ENCODE results near the gene CTTNBP2NL.

CTTNBP2NL gene, protein sequence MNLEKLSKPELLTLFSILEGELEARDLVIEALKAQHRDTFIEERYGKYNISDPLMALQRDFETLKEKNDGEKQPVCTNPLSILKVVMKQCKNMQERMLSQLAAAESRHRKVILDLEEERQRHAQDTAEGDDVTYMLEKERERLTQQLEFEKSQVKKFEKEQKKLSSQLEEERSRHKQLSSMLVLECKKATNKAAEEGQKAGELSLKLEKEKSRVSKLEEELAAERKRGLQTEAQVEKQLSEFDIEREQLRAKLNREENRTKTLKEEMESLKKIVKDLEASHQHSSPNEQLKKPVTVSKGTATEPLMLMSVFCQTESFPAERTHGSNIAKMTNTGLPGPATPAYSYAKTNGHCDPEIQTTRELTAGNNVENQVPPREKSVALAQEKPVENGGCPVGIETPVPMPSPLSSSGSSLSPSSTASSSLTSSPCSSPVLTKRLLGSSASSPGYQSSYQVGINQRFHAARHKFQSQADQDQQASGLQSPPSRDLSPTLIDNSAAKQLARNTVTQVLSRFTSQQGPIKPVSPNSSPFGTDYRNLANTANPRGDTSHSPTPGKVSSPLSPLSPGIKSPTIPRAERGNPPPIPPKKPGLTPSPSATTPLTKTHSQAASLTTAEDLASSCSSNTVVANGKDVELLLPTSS

DNA sequence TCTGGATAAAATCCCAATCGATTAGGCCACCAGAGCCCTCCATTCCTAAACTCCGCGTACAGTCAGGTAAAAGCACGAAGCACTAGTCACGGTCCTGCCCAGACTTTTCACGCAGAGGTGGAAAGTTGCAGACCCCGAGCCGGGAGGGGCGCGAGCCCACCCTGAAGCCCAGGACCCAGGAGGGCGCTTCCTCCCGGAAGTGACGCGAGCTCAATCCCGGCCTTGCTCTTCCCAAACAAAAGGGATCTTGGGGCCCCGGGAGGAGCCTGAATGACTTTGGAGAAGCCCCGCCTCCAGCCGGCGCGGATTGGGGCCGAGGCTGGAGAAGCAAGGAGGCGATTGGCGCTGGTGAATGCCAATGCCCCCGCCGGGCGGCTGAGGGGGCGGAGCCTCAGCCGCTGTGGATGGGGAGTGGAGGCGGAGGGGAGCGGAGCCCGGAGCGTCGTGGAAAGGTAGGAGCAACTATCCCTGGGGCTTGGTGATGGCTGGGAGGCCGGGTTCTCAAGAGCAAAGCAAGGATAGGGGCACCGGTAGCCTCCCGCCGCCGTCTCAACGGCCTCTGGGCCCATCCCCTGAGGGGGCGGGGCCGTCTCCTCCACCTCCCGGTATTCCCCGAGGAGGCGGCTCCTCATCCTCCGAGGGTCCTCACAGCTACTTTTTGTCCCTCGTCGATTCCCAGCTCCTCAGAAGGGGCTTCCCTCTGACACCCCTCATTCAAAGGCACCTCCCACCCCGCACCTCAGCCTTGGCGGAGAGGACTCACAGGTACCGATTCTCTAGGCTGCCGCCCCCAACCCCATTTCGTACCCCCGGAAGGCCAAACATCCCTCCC is at the start of gene CTTNBP2NL:
CTTNBP2NL (plus strand) TSS at position 394 of the 832 bp plus-strand sequence. CDS start 19,952 bp downstream, outside the sequence.
- TF ChIP-seq, protein P1, sequence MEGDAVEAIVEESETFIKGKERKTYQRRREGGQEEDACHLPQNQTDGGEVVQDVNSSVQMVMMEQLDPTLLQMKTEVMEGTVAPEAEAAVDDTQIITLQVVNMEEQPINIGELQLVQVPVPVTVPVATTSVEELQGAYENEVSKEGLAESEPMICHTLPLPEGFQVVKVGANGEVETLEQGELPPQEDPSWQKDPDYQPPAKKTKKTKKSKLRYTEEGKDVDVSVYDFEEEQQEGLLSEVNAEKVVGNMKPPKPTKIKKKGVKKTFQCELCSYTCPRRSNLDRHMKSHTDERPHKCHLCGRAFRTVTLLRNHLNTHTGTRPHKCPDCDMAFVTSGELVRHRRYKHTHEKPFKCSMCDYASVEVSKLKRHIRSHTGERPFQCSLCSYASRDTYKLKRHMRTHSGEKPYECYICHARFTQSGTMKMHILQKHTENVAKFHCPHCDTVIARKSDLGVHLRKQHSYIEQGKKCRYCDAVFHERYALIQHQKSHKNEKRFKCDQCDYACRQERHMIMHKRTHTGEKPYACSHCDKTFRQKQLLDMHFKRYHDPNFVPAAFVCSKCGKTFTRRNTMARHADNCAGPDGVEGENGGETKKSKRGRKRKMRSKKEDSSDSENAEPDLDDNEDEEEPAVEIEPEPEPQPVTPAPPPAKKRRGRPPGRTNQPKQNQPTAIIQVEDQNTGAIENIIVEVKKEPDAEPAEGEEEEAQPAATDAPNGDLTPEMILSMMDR (conservative IDR thresholded peaks at IDR 0.05) = no peak
- H3K27ac ChIP-seq = peak within 1 kb of the TSS; percentile 87

DNA sequence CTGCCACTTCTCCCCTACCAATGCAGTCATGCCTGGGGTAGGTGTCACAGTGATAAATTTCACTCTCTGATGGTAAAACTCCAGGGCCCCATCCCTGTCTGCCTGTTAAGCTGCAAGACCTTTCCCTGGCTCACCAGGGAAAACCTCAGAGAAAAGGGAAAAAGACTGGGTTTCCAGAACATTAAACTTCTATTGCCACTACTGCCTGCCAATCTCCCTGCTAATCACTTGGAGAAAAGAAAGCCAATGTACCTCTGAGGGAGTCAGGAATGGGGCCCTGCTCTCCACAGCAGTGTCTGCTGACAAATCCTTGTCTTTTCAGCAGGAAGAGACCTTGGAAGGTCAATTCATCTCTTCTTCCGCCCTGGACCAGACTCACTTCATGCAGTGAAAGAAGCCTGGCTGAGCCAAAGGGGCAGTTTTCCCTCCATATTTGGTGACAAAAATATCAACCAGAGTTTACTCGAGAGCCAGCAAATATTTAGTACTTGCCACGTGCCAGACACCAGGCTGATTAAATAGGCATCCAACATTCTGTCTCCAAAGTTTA is 49.1 kb upstream of the CTTNBP2NL start:
- TF ChIP-seq, protein P1 (conservative IDR thresholded peaks at IDR 0.05) = no peak
- no peak overlapping the region for H3K27ac ChIP-seq

DNA sequence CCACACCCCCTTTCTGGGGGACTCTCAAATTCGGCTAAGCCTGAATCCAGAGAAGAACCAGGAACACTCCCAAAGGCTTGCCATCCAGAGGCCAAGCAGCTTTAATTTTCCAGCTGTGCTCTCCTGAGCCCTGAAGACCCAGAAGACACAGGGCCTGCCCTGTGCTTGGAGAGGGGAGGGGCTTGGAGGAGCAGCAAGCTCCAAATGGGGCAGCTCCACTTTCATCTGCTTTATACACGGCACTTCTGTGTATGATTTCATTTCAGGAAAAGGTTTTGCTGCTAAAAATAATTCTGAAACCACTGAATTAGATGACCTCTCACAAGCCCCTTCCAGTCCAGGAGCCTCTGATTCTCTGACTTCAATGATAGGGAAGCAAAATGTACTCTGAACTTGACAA is 39.2 kb upstream of the CTTNBP2NL start:
- TF ChIP-seq, protein P1 (conservative IDR thresholded peaks at IDR 0.05) = no peak
- no peak overlapping the region for H3K27ac ChIP-seq

DNA sequence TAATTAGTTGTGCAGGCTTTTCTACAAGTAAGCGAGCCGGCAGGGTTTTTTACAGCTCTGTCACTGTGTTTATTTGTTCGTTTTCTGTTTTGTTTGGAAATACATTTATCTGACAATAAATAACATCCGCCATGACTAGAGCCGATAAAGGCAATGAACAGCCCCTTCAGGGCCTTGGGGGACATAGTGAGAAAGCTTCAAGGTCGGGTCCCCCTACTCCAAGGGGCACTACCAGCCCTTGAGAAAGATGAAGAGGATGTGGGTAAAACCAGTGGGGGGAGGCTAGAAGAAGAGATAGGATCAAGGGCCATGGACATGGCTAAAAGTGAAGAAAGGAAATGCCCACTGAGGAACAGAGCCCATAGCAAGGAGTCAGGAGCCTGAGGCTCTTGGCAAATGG is 38.5 kb upstream of the CTTNBP2NL start:
- TF ChIP-seq, protein P1 (conservative IDR thresholded peaks at IDR 0.05) = no peak
- no peak overlapping the region for H3K27ac ChIP-seq

DNA sequence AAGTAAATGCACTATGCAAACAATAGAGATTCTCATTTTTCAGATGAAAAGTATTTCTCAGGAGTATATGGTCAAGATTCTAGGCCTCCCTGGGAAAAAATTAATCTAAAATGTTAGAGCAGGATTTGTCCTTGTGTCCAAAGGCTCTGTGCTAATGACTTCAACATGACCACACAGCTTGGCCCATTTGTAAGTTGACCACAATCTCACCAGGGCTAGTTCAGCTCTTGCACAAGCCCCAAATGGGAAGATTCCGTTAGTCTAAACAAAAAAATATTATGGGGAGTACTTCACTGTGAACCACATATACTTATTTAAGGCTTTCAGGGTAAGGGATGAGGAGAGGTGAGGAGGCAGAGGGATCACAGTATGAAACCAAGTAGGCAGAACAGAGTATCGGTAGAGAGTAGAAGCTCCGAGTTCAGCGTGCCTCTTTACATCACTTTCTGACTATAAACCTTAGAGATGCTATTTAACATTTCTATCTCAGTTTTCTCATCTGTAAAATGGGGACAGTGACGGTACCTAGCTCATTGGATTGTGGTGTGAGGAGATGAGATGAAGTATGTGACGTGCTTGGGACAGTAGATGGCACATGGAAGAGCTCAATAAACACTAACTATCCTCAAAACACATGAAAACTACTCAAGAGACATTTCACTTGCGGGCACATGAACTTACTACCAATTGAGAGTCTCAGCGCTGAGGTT is 37.8 kb upstream of the CTTNBP2NL start:
- H3K27ac ChIP-seq = no peak overlapping the region
- TF ChIP-seq, protein P1 (conservative IDR thresholded peaks at IDR 0.05) = no peak

DNA sequence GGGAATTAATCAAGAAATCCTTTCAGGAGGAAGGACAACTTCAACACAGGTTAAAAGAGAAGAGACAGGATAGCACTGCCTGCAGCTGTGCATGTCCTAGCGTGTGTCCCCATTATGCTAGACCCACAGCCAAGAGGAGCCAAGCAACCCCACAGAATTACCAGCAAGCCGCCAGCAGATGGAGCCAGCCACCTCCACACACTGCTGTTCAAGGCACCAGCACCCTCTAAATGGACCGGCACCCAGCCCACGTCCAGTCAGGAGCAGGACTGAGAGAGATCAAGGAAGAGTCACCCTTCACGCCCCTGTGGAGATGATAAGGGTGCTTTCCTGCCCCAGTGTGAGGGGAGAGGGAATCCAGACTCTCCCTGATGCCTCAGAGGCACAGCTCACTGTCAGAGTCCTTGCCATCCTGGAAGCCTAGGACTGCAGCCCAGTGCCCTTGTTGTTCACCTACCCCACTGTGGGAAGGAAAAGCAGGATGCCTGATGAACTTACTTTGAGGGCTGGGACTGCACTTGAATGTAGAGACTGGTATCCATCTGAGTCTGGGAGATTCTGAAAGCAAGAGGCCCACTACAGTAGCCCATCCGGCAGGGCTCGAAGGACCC is 37.1 kb upstream of the CTTNBP2NL start:
- TF ChIP-seq, protein P1 (conservative IDR thresholded peaks at IDR 0.05) = peak; percentile 91
- H3K27ac ChIP-seq = no peak overlapping the region

All from VCaP (cell line).